GM21619 (cell line): ENCODE data around the gene CFAP61.

Source experiments
- ATAC-seq: cut with Tn5 transposase; IDR thresholded peaks from one replicate; pipeline ENCODE4 v1.9.1; 2021; ENCODE audit not compliant: unreplicated experiment

The CFAP61 gene

DNA sequence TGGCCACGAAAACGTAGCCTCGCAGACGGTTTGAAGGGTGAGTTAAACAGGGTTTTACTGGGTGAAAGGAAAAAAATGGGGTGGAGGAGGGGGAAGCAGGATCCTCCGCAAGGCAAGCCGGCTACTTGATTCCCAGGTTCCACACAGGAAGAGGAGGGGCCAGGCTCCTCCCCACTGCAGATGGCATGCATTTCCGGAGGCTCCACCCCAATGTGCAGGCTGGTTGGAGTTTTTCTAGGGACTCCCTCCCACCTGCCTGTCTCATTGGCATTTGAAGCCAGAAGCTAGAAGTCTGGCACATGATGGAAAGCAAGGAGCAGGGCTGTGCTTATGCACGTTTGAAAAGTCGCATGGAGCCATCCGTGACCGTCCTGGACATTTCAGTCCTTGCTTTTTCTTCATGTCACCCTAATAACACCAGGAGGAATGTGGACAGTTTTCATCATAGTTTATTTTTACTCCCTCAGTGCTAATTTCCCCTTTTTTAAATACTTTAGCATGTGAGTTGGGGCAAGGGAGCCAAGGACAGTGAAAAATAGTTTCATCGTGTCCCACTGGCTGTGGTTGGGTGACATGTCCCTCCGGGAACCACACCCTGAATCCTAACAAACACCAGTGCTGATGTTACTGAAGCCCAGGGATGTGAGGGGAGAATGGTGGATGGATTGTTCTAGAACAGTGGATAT, 215.5 kb downstream of the CFAP61 start:
- ATAC-seq: no peak

DNA sequence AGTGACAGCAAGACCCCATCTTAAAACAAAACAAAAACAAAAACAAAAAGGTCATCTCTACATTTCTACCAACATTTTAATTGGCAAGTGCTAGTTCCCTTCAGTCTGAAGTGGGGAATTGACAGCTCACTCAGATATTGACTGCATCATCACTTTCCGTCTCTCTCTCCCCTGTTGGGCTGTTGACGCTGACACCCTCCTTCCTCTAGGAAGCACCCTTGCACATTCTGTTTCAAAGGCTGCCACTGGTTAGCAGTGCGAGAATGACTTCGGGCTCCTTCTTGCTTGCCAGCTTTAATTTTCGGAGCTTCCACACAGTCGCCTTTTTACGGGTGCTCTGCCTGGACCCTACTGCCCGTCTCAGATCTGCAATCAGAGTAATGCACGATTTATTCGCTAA, 218.9 kb downstream of the CFAP61 start:
- no peak for ATAC-seq

DNA sequence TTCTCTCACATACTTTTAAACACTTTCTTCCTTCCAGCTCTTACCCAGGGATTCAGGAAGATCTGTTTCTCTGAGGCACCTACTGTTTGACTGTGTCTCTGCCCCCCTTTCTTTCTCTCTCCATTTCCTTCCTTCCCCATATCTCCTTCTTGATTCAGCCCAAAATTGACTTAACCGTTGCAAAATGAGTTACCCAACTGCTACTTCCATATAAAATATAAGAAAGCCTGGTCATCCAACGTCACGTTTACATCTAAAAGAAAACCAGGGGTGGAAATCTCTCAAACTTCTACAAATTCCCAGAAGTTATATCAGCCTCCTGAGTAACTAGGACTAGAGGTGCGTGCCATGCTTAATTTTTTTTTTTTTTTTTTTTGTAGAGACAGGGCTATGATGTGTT, 220.4 kb downstream of the CFAP61 start:
- ATAC-seq: no peak

DNA sequence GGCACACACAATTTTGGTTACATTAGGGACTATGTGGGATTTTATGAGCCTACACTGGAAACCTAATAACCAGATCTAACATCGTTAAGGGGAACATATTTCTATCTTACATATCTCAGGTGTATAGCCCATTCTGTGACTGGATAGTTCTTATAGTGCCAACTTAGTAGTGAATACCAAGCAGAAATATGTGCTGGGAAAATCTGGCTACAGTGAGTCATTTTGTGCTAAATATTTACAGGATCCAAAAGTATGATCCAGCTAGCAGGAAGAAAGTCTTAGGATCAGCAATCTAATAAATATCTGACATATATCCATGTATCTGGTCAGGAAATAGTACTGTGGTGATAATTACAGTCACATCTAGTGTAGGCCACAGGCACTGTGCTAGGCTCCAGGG, 221.0 kb downstream of the CFAP61 start:
- no peak for ATAC-seq

DNA sequence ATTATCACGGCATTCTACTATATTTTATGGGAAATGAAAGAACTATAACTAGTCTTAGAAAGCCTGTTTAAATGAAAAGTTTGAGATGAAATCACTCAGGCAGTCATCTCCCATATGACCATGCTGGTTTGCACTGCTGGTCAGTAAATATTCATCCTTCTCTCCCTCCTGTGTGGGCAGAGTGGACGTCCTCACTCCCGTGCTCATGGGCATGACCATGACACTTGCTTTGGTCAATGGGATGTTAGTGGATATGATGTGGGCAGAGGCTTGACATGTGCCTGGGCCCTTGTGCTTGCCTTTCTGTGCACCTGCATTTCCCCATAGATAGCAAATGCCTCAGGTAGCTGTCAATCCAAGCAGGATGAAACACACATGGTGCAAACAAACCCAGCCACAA, 222.5 kb downstream of the CFAP61 start:
- ATAC-seq: no peak

DNA sequence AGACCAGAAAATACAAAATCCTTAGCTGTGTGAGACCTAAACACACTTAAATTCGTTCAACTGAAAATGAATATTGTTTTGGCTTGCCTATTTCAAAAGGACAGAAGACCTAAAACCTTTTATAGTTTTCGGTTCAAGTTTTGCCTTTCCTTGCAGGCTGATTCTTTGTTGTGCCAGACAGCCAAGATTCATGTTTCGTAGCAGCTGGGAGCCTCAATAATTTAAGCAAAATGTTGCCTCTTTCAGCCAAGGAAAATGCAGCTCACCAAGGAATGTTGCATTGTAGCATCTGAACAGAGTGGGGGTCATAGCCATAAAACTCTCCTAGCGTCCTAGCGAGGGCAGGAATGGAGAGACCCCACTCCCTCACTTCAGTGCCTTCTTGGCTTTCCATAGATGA, 223.3 kb downstream of the CFAP61 start:
- no peak for ATAC-seq

DNA sequence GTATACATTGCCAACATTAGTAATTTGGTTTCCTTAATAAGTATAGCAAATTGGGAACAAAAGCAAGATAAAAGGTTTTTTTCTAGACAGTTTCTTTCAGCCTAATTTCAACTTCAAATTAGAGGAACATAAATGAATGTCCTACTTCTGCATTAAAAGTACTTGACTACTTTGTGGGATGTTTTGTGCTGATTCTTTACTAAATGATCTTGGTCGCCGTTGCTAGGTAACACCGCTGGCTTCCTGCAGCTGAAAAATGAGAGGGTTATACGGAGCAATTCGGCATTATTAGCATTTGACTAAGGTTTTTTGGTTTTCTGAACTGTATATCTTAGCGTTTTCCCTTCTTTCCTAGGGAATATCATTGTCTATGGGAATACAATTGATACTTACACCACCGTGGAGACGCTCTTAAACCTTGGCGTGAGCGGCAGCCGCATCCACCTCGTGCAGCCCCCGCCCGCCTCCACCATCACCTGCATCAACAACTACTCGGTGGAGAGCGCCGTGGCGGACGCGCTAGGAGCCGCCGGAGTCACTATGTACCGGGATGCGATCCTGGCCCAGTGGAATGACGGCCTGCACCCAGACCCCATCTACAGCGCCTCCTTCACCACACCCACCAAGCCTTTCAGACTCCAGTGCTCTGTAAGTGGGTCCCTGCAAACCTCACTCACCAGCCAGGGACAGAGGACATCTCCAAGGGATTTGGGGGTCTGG, 224.6 kb downstream of the CFAP61 start:
- no peak for ATAC-seq

DNA sequence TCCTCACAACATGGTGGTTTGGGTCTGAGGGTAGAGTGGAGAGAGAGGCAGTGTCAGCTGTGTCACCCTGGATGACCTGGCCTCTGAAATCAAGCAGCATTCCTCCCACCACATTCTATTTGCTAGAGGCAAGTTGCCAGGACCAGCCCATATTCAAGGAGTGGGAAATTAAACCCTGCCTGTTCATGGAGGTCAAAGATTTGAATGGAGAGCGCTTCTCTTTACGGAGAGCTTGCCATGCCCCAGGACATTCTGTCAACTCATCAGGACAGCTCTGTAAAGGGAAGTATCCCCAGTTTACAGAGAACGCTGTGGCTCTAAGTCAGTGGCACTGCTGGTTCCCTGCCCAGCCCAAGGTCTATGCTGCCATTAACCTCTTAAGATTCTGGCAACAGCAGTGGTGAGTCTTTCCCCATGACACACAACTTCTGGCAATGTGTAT, 225.6 kb downstream of the CFAP61 start:
- no peak for ATAC-seq

DNA sequence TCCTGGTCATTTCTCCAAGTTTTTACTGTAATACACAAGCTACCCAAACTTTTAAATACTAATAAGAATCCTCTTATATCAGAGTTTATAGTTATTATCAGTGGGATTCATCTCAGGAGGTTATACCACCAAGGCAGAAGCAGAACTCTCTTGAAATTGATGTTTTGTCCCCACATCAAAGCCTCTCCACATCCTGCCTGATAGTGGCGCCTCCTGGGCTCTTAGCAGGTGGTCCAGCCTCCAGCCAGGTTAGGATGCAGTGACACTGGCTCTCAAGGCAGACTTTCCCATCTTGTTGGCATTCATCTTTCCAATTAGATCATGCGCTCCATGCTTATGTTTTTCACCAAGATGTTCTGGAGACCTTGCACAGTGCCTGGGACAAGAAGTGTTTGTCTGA, 233.7 kb downstream of the CFAP61 start:
- no peak for ATAC-seq

DNA sequence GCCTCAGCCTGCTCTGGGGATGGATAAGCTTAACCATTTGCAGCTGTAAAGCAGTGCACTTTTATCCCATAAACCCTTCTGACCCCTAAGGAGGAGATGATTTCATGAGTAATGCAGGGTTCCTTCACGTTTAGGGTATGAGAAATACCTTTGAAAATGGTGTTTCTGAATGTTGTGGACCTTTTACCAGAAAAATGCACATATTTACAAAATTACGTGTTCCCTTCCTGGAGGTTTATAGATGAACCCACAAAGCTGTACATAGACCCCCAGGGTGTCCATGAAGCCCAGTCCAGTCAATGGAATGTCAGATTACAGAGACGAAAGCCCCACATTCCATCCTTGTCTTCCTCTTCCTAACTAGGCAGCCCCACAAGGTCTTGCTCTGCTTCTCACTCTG, 237.0 kb downstream of the CFAP61 start:
- ATAC-seq: no peak

DNA sequence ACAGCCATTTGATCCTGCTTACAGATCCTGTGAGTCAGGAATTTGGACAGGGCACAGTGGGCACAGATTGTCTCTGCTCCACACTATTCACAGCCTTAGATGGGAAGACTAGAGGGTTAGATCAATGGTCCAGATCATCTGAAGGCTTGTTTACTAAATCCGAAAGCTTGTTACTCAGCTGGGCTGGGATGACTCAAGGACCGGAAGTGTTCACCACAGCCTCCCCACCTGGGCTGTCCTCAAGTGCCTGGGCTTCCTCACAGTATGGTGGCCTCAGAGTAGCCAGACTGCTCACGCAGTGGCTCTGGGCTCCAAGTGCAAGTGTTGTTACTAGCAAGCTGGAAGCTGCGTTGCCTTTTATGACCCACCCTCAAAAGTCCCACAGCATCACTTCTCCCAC, 240.1 kb downstream of the CFAP61 start:
- no peak for ATAC-seq

DNA sequence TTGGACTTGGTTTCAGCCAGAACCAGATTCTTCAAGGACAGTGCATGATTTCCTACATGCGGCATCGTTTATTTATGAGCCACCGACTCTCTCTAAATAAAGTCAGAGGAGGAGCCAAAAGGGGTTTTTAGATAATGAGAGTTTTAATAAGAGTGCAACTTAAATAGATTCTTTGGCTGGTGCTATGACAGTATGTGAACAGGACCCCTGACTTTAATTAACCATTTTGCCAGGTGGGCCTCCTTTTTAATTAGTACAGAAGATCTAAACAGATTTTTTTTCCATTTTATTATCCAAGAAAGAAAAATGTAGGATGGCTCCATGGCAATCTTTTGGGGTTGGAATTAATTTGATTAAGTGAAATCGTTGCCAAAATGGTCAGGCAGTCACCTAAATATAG, 240.8 kb downstream of the CFAP61 start:
- no peak for ATAC-seq

DNA sequence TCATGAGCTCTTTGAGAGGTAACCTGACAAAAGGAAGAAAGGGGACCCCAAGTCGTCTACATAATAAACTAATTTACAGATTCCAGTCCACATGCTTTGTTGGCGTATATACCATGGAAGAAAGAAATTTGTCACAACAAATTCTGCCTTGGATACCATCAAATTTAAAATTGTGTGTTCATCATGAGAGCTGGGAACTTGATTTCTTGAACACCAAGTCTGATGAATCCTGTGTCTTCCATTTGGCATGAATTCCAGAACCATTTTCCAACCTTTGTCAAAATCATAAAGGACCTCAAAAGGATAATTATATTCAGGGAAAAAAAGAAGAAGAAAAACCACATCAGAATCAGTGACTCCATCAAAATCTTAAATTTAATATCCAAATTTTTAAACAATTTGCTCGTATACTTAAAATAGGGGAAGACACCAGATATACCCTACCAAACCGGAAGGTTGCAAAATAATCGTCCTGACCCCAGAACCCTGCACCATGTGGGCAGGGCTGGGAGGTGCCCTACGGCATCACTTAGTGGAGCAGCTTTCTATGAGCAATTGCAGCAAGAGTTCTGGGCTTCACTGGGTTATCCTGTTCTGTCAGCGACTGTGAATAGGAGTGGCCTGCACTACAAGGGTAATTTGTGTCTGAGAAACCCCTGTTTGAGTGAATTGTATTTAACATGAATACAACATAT, 241.5 kb downstream of the CFAP61 start:
- no peak for ATAC-seq

DNA sequence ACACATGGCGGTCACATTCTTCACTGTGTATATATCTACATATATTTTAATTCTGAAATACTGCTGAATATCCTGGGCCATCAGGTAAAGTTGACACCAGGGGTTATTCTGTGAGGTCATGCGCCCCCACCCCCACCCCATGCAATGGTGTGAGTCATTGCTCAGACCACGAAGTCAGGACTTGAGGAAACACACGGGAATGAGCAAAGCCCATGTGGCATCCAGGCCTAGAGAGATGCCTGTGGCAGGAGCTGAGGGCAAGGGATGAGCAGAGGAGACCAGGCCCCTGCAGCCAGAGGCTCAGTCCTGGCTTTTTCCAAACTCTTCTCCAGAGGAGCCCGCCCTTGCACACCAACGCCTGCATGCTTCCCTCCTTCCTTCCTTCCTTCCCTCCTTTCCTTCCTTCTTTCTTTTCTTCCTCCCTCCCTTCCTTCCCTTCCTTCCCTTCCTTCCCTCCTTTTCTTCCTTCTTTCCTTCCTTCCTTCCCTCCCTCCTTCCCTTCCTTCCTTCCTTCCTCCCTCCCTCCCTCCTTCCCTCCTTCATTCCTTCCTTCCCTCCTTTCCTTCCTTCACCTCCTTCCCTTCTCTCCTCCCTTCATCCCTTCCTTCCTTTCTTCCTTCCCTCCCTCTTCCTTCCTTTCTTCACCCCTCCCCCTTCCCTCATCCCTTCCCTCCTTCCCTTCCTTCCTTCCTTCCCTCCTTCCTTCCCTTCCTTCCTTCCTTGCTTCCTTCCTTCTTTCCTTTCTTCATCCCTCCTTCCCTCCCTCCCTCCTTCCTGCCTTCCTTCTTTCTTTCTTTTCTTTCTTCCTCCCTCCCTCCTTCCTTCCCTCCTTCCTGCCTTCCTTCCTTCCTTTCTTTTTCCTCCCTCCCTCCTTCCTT, 243.5 kb downstream of the CFAP61 start:
- no peak for ATAC-seq

DNA sequence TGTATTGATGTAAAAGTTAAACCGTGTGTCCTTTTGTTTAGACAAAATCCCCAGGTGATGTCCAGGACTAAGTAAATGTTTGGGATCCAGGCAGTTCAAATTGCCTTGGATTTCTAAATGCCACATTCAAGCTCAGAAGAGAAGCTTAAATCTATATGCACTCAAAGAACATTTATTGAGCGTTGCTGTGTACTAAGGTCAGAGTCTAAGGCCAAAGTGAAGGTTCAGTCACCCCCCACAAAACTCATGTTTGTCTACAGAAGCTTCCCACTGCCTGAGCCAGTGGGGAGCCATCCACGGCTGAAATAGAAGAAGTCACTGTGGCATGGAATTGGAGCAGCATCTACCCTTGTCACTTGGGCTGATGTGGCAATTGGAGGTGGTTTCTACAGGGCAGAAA, 244.8 kb downstream of the CFAP61 start:
- ATAC-seq: no peak

DNA sequence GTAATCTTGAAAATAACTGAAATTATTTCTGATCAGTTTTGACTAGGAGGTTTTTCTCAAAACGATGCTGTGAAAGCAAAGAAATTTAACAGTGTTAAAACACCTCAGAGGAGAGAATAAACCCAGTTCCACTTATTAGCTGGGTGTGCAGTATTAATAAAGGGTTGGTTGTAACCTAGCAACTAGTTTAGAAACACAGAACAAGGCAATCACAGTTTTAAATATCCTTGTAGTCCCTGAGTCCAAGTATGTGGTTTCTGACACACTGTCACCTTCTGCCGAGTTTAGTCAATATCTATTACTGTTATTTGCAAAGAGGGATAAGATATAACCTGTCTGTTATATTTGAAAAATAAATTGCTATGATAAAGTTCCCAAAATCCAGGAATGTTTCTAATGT, 245.4 kb downstream of the CFAP61 start:
- ATAC-seq: no peak

DNA sequence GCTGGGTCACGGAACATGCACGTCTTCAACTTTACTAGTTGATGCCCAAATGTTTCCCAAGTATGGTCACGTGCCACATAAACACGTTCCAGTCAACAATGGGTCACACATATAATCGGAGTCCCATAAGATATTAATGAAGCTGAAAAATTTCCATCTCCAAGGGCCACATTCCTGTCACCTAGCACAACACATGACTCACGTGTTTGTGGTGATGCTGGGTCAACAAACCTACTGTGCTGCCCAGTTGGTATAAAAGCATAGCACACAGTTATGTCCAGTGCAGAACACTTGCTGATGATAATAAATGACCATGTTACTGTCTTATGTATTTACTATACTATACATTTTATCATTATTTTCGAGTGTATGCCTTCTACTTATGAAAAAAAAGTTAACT, 247.6 kb downstream of the CFAP61 start:
- ATAC-seq: no peak

DNA sequence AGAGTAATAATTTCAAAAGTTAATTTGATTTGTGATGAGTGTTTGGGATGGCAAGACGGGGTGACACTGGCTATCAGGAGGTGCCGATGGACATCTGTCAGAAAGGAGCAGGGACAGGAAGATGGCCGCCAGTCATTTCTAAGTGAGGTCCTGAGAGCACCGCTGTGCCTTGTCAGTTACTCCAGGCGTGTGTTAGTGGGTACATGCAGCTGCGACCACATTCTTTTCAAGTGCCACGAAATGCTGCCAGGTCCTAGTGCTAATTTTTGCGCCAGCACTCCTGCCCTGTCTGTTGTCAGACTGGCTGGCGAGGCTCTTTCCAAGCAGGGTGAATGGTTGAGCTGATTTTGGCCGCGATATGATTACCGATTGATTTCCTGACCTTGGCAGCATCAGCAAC, 251.0 kb downstream of the CFAP61 start:
- ATAC-seq: no peak

DNA sequence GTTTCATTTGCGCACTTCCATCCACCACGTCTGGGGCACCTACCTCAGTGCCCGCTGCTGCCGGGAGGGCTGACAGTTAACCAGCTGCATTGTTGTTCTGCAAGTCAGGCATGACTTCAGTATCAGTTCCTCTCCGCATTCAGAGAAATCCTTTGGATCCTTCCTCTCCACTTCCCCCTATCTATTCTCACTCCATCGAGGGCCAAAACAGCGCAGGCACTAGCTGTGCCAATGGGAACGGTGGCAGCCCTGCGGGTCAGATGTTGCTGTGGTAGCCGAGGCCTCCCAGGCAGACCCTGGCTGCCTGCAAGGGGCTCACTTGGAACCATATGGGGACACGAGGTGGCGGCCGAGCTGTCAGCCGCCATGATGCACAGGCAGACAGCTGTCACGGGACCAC, 251.4 kb downstream of the CFAP61 start:
- no peak for ATAC-seq

DNA sequence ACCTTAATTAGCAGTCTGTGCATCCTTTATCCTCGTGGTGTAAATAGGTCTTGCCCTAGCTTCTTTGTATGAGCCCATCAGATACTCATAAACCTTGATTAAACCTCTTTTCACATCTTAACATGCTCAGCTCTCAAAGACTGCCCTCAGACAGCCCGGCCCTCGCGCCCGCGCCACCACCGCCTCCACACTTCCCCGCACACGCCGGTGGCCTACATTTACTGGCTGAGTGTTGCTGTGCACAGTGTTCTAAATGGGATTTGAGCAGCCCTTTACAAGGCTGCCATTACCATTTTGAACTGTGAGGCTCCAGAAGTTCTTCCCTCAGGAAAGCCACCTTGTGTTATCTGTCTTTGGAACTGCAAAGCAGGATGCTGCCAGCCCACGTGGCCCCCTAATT, 252.6 kb downstream of the CFAP61 start:
- ATAC-seq: no peak

DNA sequence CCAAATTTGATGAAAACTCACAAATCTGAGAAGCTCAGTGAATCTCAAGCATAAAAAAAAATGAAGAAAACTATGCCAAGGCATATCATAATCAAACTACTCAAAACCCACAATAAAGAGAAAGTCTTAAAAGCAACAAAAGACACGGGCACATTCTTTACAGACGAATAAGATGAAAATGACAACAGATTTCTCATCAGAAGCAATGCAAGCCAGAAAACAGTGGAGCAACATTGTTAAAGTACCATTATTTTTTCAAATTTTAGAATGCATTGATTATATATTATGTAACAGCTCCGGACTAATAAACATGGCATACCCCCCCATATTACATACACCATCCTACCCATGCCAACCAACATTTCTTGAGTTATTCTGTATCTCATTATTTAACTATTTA, 260.2 kb downstream of the CFAP61 start:
- ATAC-seq: no peak
